Thyroid gland (tissue), 4 donors: ENCODE data around the gene KLF7. TPM values are rescaled to one million over a fixed set of nuclear protein-coding genes. Genes with fewer than 3 reads are reported as not detected.

Source experiments
- DNase-seq, 2 donors: peaks; one replicate each; pipeline ENCODE4 v3.0.0-alpha.2; 2019
- H3K27ac ChIP-seq, 3 donors: fragments of 200-600 bp; sonication (generic); 1 replicate in 2 of 3; 2 replicates in 1 of 3; pipeline ENCODE4 v1.5.1; 2016 to 2019; ENCODE audit warnings: mild to moderate bottlenecking in 1 of 3, moderate library complexity in 1 of 3
- H3K27me3 ChIP-seq: fragments of 200-600 bp; sonication (generic); one replicate; pipeline ENCODE4 v1.5.1; 2019
- H3K36me3 ChIP-seq, 2 donors: fragments of 200-600 bp; sonication (generic); one replicate each; pipeline ENCODE4 v1.5.1; 2016 to 2019
- H3K4me1 ChIP-seq, 2 donors: fragments of 200-600 bp; sonication (generic); one replicate each; pipeline ENCODE4 v1.5.1; 2017 to 2019
- H3K4me3 ChIP-seq, 3 donors: fragments of 200-600 bp; sonication (generic); replicated peaks in 1 of 3; 1 replicate in 2 of 3; 2 replicates in 1 of 3; pipeline ENCODE4 v1.5.1; 2016; ENCODE audit warnings: mild to moderate bottlenecking in 1 of 3
- H3K9me3 ChIP-seq: fragments of 200-600 bp; sonication (generic); one replicate; pipeline ENCODE4 v1.5.1; 2017
- CTCF ChIP-seq, 6 experiments: fragments of 200-600 bp in 3 of 6; fragments of 450-650 bp in 3 of 6; sonication (generic) in 3 of 6; IDR thresholded peaks; one replicate each; pipeline ENCODE4 v1.5.1; 2016 to 2019; ENCODE audit warnings: antibody characterized with exemption in 6 of 6, mild to moderate bottlenecking in 2 of 6, inconsistent platforms in 1 of 6, moderate library complexity in 1 of 6
- POLR2A ChIP-seq, 2 donors: fragments of 450-650 bp; IDR thresholded peaks; one replicate each; pipeline ENCODE4 v1.6.1; 2017; ENCODE audit warnings: antibody characterized with exemption in 2 of 2, mild to moderate bottlenecking in 2 of 2, moderate library complexity in 1 of 2
- WGBS, 2 donors: methylation state at CpG; one replicate each; pipeline ENCODE4 v1.1.5; 2017; 5-methylcytosine and 5-hydroxymethylcytosine counted together
- intact Hi-C: fragments of 100-400 bp; cut with DNase I; formaldehyde crosslinking; loops from one replicate; pipeline ENCODE4 v1.15.1; 2023
- total RNA-seq, 4 donors: library from RNA; depleted of rRNA; stranded (reverse); fragments of >200 nt; gene quantifications; one replicate each; pipeline ENCODE4 v1.2.3, GENCODE V29; 2016

Gene KLF7
- total RNA-seq, 4 donors from 2014 or later: 19.4 to 29.5 (median 25.6) TPM

GRCh38 chr2:207086136-207086535 is 79.6 kb downstream of the KLF7 start:
- no peak for DNase-seq
- WGBS, 2 donors: 84 to 92% methylated on average over 8 of the region's 8 CpGs
- peaks cover 10 to 14% of the 10 kb centered on the region in 2 donors for H3K36me3 ChIP-seq
- TF ChIP-seq POLR2A (IDR thresholded peaks at IDR 0.05) (no peak), CTCF (IDR thresholded peaks at IDR 0.05) (no peak)
- H3K9me3 ChIP-seq: no peaks in the 10 kb centered on the region
- no peak overlapping the region for H3K4me3 ChIP-seq
- H3K27ac ChIP-seq: no peak overlapping the region
- intact Hi-C loops: loop anchor here (10.0 kb wide), 1 partner anchor 69 kb away; no protein-coding TSS in a partner anchor
- H3K4me1 ChIP-seq: peaks cover 5 to 25% of the 10 kb centered on the region in 2 donors
- H3K27me3 ChIP-seq: no peaks in the 10 kb centered on the region

- Histone ChIP-seq H3K27me3 (no peaks in the 10 kb centered on the region), H3K9me3 (no peaks in the 10 kb centered on the region), H3K4me3 (no peak overlapping the region), H3K27ac (no peak overlapping the region), H3K4me1 (peaks cover 4 to 17% of the 10 kb centered on the region in 2 donors), H3K36me3 (peaks cover 20 to 23% of the 10 kb centered on the region in 2 donors)
- intact Hi-C loops: loop anchor here (10.0 kb wide), 1 partner anchor 70 kb away; no protein-coding TSS in a partner anchor
- WGBS, 2 donors: 87 to 90% methylated on average over 5 of the region's 5 CpGs
- TF ChIP-seq CTCF (IDR thresholded peaks at IDR 0.05): no peak
- TF ChIP-seq POLR2A (IDR thresholded peaks at IDR 0.05): no peak
- no peak for DNase-seq
Observed at GRCh38 chr2:207085110-207085509, 80.6 kb downstream of the KLF7 start.

DNA sequence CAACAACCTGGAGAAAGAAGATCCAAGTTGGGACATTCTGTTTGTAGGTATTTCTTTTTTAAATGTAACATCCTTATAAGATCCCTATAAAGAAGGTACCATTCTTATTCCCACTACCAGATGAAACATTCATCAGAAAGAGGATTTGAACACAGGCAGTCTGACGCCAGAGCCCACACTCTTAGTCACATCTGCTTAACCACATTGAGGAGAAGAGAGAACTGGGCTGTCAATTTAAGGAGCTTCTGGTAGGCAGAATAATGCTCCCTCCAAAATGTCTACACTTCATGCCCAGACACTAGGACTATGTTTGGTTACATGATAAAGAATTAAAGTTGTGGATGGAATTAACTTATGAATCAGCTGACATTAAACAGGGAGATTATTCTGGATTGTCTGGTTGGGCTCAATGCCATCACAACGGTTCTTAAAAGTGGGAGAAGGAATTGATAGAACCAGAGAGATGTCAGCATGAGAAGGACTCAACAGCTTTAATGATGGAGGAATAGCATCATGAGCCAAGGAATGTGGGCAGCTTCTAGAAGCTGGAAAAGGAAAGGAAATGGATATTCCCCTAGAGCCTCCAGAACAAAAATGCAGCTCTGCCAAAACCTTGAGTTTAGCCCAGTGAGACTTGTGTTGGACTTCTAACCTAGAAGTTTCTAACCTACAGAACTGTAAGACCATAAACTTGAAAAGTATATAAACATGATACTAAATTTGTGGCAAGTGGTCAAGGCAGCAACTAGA is 82.2 kb downstream of the KLF7 start:
- intact Hi-C loops: loop anchor here (10.0 kb wide), 1 partner anchor 71 kb away; no protein-coding TSS in a partner anchor
- H3K27ac ChIP-seq: peak overlapping the region in 1 of 3 donors; percentile 26
- TF ChIP-seq POLR2A (IDR thresholded peaks at IDR 0.05) (no peak), CTCF (IDR thresholded peaks at IDR 0.05) (no peak)
- H3K36me3 ChIP-seq: peaks cover 28 to 31% of the 10 kb centered on the region in 2 donors
- H3K9me3 ChIP-seq: no peaks in the 10 kb centered on the region
- peaks cover 0 to 1% of the 10 kb centered on the region in 2 donors for H3K4me1 ChIP-seq
- no peaks in the 10 kb centered on the region for H3K27me3 ChIP-seq
- no peak overlapping the region for H3K4me3 ChIP-seq
- DNase-seq: no peak
- WGBS, 2 donors: 74 to 77% methylated on average over 2 of the region's 2 CpGs

DNA sequence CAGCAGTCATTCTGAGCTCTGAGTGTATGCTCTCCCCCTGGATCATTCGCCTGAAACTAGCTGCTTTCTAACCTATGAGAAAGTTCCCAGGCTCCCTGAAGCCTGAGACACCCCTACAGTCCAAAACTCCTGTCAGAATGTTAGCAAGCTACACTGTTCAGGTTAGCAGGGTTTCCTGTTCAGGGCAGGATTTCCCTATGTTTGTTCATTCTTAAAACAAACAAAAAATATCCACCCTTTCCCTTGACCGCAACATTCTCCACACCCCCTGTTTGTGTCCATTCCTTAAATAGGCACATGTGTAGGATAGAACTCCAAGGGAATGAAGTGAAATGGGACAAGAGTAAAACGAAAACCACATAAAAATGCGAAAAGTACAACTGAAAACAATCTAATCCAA is 83.1 kb downstream of the KLF7 start:
- 80 to 82% methylated on average over 4 of the region's 4 CpGs for WGBS, 2 donors

More for the DNA sequence above, 83.1 kb downstream of the KLF7 start:
- H3K27ac ChIP-seq: no peak overlapping the region
- H3K4me3 ChIP-seq: no peak overlapping the region
- intact Hi-C loops: loop anchor here (10.0 kb wide), 1 partner anchor 72 kb away; no protein-coding TSS in a partner anchor
- no peaks in the 10 kb centered on the region for H3K4me1 ChIP-seq
- no peaks in the 10 kb centered on the region for H3K27me3 ChIP-seq
- no peak for TF ChIP-seq POLR2A (IDR thresholded peaks at IDR 0.05)
- TF ChIP-seq CTCF (IDR thresholded peaks at IDR 0.05): no peak
- H3K9me3 ChIP-seq: no peaks in the 10 kb centered on the region
- H3K36me3 ChIP-seq: peaks cover 28 to 31% of the 10 kb centered on the region in 2 donors
- no peak for DNase-seq
